NOMO-1 (cell line): ENCODE results near the gene RFLNA.
A peak's percentile ranks its signal among the peaks of the same experiment; 100 is the strongest.

Source experiments
- DNase-seq, 2 experiments: peaks; one replicate each; lab custom pipeline; 2025; ENCODE audit not compliant: unreplicated experiment in 2 of 2; lab: John Stamatoyannopoulos, UW

RFLNA gene

DNA sequence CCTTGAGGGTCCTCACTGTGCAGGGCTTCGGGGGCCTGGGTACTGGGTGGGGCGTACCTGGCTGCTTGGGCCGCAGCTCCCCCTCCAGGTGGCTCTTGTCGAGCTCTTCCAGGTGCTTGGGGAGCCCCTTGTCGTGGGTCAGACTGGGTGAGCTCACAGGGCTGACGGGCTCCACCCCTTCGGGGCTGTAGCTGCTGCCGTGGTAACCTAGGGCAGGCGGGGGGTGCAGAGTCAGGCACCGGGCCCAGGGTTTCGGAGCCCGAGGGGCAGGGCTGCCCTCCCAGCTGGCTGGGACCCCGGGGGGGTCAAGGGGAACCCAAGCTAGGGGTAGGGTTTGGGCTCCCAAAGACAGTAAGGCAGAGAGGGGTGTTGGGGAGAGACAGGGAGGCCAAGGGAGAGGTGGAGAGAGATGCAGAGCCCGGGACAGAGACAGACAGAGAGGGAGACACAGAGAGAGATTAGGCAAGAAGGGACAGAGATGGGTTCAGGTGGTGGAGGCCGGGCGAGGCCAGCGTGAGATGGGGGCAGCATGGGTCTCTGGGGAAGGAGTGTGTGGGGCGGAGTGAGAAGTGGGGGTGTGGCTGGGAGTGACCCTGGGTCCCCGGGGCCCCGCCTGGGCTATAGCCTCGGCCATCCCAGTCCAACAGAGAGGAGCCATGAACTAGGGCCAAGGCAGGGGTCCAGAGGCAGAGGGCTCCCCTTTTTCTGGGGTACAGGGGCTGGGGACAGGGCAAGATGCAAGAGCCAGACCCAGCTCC is 40.7 kb downstream of the RFLNA start:
- DNase-seq = no peak

DNA sequence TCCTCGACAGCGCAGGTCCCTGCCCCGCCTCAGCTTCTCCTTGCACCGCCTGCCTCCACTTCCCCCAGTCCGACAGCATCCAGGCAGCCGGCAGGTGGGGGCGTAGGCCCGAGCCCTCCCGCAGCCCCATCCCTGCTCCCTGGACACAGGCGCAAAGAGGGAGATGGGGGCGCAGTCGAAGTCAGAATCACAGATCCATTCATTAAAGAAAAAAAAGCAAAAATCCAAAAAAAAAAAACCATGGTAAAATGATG is 41.2 kb downstream of the RFLNA start:
- DNase-seq = no peak

DNA sequence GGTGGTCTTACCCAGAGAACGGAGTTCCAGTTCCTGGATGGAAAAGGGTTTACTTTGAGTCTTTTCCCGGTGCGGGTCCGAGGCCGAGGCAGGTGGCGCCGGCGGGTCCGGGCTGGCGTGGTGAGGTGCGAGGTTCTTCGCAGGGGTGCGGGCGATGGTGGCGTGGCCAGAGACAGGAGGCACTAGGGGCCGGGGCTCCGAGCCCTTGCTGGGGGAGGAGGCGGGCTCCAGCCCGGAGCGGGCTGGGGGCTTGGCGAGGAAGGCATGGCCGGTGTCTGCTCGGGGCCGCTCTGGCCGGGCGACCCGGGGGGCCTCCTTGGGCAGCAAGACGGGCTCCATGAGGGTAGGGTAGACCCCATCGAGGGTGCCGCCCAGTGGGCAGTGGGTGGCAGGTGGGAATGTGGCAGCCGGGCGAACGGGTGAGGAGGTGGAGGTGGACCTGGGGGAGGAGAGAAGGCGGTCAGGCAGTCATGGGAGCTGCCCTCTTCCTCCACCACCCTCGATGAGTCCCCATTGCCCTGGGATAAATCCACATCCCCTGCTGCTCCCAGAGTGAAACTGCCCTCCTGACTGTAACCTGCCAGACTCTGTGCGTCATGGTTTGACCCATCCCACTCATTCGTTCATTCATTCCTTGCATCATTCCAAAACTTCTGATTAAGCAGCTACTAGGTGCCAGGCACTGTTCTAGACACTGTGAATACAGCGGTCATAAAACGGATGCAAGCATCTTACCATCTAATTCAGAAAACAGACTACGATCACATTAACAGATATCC is 42.0 kb downstream of the RFLNA start:
- no peak for DNase-seq

DNA sequence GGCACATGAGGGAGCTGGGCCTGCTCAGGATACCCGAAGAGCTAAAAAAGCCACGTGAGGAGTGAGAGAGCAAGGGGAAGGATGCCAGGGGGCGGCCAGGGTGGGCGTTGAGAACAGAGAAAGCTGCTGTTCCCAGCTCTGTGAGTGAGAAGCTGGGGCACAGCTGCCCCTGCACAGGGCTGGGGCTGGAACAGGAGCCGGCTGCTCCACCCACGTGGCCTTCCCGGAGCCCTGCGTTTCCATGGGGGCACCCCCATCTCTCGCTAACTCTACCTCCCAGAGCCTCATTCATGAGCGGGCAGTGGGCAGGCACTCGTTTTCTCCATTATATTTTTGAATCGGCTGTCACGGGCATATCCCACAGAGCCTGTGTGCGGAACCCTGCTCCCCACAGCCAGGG is 42.7 kb downstream of the RFLNA start:
- no peak for DNase-seq

DNA sequence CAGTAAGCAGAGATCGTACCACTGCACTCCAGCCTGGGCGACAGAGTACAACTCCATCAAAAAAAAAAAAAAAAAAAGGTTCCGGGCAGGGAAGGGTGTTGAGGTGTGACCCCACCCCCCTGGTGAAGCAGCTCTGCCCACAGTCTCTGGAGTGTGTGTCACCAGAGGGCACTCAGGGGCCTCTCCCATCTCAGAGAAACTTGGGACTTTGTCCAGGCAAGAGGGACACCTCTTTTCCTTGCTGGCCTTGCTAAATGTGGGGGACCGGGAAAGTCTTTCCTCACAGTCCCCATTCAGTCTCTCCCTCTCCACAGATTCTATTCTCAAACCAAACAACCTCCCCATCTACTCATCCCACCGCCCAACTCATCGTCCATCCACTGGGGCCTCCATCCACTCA is 43.6 kb downstream of the RFLNA start:
- no peak for DNase-seq

DNA sequence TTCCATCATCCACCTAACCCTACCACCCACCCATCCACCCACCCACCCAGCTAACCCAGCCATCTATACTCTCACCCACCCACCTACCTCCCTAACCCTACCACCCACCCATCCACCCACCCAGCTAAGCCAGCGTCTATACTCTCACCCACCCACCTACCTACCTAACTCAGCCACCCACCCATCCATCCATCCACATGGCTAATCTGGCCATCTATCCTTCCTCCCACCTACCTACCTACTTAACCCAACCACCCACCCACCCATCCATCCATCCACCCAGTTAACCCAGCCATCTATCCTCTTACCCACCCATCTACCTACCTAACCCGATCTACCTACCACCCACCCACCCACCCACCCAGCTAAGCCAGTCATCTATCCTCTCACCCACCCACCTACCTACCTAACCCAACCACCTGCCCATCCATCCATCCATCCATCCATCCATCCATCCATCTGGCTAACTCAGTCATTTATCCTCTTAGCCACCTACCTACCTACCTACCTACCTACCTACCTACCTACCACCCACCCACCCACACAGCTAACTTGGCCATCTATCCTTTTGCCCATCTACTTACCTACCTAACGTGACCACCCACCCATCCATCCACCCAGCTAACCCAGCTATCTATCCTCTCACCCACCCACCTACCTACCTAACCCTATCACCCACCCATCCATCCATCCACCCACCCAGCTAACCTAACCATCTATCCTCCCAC is 44.1 kb downstream of the RFLNA start:
- no peak for DNase-seq

DNA sequence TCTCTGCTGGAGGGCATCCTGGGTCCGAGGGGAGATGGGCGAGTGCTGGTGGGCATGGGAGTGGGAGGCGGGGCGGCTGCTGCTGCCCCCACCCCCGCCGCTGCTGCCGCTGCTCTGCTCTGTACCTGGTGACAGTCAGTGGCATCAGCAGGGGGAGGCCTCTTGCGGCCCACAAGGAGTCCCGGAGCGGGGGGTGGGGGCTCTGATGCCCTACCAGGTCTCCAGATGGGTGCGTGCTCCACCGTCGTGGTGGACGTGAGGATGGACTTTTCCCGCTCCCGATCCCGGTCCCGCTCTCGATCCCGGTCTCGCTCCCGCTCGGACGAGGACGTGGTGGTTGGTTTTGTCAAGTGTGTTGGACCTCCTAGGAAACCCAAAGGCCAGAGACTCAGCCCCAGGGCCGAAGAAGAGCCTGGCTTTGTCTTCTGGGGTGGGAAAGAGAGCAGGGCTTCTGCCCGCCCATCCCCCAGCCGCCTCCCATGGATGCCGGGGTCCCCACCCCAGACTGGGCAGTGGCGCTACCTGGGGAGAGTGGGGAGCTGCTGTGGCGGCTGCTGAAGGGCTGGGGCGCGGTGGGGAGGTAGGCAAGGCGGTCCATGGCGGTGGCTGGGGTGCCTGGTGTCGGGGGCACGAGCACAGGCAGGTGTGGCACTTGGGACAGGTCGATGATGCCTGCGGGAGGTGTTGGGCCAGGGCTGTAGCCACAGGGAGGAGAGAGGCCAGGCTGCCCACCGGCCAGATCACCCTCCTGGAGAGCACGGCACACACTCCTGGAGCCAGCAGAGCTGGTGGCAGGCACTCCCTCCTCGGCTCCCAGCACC is 45.4 kb downstream of the RFLNA start:
- DNase-seq = no peak

DNA sequence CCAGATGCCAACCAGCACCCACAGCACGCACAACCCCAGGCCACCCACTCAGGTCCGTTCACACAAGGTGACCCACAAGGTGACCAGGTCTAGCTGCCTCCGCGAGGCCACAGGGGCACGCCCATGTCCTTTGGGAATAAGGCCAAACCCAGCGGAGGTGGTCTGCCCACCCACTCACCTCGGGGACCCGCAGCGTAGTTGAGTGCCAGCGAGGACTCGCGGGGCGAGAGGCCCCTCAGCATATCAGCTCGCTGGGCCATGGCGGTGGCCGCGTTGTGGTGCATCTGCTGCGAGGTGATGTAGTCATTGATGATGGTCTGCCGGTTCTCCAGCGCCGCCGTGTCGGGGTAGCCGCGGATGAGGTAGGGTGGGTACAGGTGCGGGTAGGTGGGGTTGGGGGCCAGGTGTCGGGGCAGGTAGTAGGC is 46.8 kb downstream of the RFLNA start:
- no peak for DNase-seq

DNA sequence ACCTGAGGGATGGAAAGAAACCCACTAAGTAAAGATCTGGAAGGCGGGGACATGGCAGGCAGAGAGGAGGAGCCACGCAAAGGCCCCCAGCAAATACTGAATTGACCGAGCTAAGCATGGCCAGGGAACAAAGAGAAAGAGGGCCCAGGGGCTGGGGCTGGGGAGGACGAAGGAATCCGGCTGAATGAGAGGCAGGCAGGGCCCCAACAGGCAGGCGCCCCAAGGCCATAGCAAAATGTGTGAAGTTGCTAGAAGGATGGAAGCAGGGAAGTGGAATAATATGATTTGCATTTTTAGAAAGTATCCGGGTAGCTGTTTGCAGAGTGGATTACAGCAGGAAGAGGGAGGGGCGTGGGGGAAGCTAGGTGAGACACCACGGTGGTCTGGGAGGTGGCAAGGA is 49.1 kb downstream of the RFLNA start:
- DNase-seq = no peak

DNA sequence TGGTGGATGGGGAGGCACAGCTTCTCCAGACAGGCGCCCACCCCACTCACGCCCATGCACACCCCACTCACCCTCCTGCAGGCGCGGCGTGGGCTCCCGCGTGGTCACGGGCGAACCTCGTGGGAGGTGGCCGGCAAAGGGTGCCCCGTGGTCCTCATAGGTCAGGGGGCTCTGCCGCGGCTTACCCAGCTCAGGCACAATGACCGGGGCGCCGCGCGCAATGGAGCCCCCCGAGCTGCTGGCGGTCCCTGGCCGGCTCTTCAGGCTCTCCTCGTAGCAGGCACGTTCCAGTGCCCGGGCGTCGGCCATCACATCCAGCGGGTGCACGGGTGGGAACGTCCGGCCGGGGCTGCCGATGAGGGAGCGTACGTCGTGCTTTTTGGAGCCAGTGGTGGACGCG is 49.6 kb downstream of the RFLNA start:
- no peak for DNase-seq

DNA sequence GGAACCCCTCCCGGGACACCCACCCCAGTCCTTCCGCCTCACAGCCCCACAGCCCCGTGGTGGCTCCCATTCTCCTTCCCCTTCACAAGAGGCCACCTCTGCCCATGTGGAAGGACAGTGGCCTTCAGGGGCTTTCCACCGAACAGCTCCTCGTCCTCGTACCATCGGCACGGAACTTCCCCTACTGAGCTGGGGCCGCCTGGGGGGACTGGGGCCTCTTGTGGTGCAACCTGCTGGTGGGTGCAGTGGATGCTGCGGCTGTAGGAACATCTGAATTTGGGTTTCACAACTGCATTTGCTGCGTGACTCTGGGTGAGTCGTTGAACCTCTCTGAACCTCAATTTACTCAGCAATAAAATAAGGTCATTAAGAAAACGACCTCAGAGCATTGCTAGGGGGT is 50.9 kb downstream of the RFLNA start:
- peak in 1 of 2 experiments; percentile 12 for DNase-seq

DNA sequence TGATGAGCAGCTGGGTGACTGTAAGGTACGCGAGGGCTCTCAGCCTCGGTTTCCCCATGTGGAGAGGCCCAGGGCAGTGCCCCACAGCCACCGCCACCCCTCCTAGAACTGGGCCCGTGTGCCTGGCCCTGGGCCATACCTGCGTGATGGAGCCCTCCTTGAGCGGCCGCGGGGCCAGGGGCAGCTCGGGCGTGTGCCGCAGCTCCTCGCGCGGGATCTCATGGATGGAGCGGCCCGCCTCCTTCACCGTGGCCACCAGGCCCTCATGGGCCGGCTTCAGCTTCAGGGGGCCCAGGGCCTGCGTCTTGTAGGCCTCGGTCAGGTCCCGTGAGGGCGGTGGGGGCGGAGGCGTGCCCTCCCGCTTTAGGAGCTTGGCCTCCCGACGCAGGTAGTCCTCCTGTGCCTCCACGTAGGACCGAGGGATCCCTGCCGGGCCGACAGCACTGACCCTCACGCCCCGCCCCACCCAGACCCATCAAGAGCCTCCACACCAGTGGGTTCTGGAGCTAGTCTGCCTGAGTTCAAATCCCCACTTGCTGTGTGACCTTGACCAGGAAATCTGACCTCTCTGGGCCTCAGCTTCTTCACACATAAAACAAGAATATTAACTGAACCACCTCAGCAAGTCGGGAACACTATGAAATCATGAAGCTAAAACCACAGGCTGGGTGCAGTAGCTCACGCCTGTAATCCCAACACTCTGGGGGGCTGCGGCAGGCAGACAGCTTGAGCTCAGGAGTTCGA is 51.7 kb downstream of the RFLNA start:
- no peak for DNase-seq

DNA sequence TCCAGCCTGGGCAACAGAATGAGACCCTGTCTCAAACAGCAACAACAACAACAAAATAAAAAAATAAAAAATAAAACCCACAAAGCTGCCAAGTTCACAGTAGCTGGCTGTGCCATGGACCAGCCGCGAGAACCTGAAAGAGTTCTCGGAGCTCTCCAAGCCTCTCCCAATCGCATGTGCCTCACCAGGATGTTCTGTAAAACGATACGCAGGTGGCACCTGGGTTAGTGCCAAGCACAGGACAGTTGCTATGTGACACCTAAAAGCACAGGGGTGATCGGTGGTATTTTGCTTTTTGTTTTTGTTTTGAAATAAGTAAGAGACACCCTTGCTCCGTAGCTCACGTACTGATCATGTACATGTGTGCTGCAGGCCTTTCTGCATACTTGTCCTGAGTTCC is 52.4 kb downstream of the RFLNA start:
- DNase-seq = no peak

DNA sequence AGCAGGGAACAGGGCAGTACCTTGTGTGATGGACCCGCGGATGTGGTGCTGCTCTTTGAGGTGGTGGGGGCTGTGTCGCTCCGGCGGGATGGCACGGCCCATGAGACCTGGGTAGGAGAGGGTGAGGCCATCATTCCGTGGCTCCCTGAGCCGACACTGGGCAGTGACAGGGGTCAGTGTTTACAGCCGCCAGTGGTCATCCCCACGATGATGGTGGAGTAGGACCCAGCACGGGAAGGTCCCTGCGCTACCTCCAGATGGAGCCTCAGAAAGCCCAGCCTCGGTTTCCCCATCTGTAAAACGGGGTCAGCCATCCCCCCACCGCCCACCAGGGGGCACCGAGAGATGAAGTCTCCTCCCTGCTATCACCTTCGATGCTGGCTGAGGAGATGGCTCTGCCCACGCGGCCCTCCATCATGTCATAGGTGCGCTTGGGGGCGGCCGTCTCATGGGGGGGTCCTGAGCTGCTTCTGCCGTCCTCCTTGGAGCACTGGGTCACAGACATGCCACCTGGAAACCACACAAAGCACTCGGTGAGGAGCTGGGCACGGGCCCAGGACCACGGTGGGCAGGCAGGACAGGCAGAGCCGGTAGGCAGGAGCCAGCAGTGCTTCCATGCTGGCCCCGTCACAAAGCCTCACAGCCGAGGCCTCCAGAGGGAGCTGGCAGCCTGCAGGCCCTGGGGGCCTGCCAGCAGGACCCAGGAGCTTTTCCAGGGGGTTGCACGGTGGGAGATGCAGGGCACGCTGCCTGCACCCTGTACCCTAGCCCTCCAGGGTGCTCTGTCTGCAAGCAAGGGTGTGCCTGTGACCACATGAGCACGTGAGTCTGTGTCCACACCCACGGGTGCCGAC is 53.1 kb downstream of the RFLNA start:
- no peak for DNase-seq

DNA sequence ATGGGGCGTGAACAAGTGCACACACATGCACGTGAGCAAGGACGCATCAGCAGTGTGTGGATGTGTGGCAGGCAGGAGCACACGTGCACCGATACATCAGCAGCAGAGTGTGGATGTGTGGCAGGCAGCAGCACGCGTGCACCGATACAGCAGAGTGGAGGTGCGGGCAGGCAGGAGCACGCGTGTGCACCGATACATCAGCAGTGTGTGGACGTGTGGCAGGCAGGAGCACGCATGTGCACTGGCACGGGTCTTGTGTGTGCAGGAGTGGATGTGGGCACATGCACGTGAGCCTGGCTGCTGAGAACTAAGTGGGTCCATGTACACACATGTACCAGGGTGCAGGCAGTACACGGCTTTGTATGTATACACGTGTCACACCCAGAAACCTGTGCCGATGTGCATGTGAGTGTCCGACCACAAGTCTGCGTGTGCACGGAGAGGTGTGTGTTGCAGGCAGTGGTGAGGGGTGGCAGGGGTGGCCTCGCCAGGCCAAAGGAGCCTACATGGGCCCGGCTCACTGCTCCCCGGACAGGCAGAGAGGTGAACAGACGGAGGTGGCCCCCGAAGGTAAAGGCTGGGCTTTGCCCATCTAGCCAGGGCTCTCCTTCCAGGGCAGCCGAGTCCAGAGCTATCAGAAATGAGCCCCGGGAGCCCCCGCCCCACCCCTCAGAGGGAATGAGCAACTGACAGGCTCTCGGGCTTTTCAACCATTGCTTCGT is 53.9 kb downstream of the RFLNA start:
- no peak for DNase-seq

DNA sequence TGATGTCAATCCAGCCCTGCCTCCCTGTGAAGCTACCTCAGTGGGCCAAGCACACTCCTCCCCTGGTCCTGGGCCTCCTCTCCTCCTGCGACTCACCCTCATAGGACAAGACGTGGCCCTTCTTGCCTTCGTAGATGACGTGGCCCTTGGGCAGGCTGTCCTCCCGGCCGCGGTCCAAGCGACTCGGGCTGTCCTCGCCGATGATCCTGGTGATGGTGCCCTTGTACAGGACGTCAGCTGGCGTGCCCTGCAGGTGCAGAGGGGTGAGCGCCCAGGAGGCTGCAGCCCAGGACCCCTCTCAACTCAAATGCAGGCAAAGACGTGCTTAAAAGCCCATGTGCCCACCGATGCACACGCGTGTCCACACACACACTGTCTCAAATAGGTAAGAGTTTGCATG is 55.6 kb downstream of the RFLNA start:
- no peak for DNase-seq

DNA sequence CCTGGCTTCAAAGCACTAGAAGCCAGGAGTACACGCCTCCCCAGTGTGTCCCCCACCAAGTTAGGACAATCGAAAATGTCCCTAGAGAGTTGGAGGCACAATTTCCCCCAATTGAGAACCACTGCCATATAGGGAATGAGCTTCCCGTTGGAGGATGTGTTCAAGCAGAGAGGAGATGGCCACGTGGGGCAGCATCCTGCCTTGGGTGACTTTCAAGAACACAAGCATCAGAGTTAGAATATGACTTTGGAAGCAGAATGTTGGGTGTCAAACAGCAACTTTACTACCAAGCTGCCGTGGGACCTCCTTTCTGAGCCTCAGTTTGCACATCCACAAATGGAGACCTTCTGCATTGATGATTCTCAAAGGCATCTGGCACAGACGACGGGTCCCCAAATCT is 56.5 kb downstream of the RFLNA start:
- no peak for DNase-seq

DNA sequence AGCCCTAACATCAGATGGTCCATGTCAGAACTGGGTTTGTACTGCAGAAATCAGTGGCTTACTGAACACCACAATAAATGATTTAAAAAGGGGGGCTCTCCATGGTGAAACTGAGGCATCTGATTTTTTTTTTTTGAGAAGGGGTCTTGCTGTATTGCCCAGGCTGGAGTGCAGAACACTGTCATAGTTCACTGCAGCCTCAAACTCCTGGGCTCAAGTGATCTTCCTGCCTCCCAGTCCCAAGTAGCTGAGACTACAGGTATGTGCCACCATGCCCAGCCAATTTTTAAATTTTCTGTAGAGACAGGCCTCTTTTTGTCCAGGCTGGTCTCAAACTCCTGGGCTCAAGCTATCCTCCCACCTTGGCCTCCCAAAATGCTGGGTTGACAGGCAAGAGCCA is 57.4 kb downstream of the RFLNA start:
- DNase-seq = no peak

DNA sequence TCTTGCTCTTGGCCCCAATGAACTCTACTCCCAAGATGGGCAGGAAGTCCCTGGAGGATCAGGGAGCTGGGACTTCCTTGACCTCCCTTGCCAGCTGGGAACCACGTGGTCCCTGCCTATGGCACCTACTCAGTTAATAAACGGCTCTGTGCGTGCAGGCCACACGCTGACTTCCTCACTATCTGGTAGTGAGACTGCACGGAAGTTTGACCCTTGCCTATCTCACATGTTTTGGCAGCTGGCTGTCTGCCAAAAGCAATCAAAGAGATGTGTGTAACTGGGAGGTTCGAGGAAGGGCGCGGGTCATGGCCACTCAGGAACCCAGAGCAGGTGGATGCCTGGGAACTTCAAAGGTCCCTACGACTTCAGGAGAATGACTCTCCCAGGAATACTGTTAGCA is 57.9 kb downstream of the RFLNA start:
- peak in 1 of 2 experiments; percentile 16 for DNase-seq
